ENCODE measurements around the gene OR2AE1. TPM values are rescaled to one million over a fixed set of nuclear protein-coding genes. Genes with fewer than 3 reads are reported as not detected.

OR2AE1 gene
- total and polyA plus RNA-seq, 9 of the 15 experiments (the other 6 are each of a cell fraction or from before 2014, with no cell fraction given) = 0.27 TPM; not detected in 8

DNA sequence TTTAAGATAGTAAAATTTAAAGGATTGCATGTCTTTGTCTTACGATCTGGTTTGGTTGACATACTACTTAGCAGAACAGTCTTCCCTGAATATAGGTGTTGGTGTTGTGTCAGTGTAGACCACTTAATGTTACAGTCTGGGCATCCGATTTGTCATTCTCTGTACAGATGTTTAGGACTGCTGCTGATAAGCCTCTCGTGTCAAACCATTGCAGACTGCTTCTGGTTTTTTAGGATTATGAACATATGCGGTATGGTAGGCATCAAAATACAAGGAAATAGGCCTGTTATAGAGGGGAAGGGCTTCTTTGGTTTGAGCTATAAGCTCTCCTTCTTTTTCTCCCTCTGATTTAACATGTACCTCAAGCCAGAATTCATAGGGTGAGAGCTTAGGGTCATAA, 41.6 kb downstream of the OR2AE1 start (continued):
- TF ChIP-seq ZNF444 (CRISPR knock-in tag; IDR thresholded peaks at IDR 0.05) = no peak
- 0 out of 2 replicates have a peak, but pooled peaks have one; percentile 7 for TF ChIP-seq C11orf30 (IDR thresholded peaks at IDR 0.05; ENCODE audit: low read depth)
- TF ChIP-seq YBX1 (IDR thresholded peaks at IDR 0.05) = no peak
- TF ChIP-seq ZC3H4 (CRISPR knock-in tag; IDR thresholded peaks at IDR 0.05; ENCODE audit: borderline replicate concordance) = no peak
- TF ChIP-seq TAL1 (IDR thresholded peaks at IDR 0.05) = peak; percentile 99
- TF ChIP-seq ZNF77 (CRISPR knock-in tag; IDR thresholded peaks at IDR 0.05) = no peak
- peak; percentile 68 for TF ChIP-seq CXXC5 (CRISPR knock-in tag; IDR thresholded peaks at IDR 0.05)
- TF ChIP-seq ZNF699 (CRISPR knock-in tag; IDR thresholded peaks at IDR 0.05; ENCODE audit: insufficient replicate concordance) = no peak
- TF ChIP-seq HINFP (tag; conservative IDR thresholded peaks at IDR 0.05; ENCODE audit: low read depth) = 0 out of 2 replicates have a peak, but pooled peaks have one; percentile 24
- TF ChIP-seq ZNF639 (CRISPR knock-in tag; conservative IDR thresholded peaks at IDR 0.05 in 1 of 2, IDR thresholded peaks at IDR 0.05 in 1 of 2) = peak in 1 of 2 experiments; percentile 53; a peak in 1 of 4 replicates
- TF ChIP-seq ARID3A (IDR thresholded peaks at IDR 0.05; ENCODE audit: borderline replicate concordance, low read depth, low read length) = peak; percentile 95
- no peak for TF ChIP-seq PBX2 (CRISPR knock-in tag; IDR thresholded peaks at IDR 0.05; ENCODE audit: low read depth)
- TF ChIP-seq PBX2 (tag; conservative IDR thresholded peaks at IDR 0.05; ENCODE audit: low read depth) = peak; percentile 78
- TF ChIP-seq, protein P1, sequence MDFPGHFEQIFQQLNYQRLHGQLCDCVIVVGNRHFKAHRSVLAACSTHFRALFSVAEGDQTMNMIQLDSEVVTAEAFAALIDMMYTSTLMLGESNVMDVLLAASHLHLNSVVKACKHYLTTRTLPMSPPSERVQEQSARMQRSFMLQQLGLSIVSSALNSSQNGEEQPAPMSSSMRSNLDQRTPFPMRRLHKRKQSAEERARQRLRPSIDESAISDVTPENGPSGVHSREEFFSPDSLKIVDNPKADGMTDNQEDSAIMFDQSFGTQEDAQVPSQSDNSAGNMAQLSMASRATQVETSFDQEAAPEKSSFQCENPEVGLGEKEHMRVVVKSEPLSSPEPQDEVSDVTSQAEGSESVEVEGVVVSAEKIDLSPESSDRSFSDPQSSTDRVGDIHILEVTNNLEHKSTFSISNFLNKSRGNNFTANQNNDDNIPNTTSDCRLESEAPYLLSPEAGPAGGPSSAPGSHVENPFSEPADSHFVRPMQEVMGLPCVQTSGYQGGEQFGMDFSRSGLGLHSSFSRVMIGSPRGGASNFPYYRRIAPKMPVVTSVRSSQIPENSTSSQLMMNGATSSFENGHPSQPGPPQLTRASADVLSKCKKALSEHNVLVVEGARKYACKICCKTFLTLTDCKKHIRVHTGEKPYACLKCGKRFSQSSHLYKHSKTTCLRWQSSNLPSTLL (IDR thresholded peaks at IDR 0.05) = 0 out of 2 replicates have a peak, but pooled peaks have one; percentile 16
- peak; percentile 43 to 74 for TF ChIP-seq MNT (conservative IDR thresholded peaks at IDR 0.05)
- TF ChIP-seq SOX6 (IDR thresholded peaks at IDR 0.05) = peak; percentile 94
- peak; percentile 8 to 24 for TF ChIP-seq NCOA2 (IDR thresholded peaks at IDR 0.05; ENCODE audit: partially characterized antibody in 2 of 2)

Measured in K562 (cell line).